Measurements from ENCODE around the gene L3HYPDH.

DNA sequence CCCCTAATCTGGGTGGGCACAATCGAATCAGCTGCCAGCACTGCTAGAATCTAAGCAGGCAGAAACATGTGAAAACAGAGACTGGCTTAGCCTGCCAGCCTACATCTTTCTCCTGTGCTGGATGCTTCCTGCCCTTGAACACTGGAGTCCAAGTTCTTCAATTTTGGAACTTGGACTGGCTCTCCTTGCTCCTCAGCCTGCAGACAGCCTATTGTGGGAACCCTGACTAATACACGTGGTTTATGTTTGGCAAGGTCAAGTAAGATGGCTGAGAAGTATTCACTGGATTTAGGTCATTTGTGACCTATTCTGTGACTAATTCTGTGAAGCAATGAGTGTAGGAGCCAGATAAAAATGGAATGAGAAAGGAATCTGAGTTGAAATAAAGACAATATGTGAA, 30.1 kb downstream of the L3HYPDH start:
- no peak for TF ChIP-seq CTCF (IDR thresholded peaks at IDR 0.05)
- TF ChIP-seq POLR2A (IDR thresholded peaks at IDR 0.05): no peak
